Measurements from ENCODE around the gene FAM151A.

The FAM151A gene

DNA sequence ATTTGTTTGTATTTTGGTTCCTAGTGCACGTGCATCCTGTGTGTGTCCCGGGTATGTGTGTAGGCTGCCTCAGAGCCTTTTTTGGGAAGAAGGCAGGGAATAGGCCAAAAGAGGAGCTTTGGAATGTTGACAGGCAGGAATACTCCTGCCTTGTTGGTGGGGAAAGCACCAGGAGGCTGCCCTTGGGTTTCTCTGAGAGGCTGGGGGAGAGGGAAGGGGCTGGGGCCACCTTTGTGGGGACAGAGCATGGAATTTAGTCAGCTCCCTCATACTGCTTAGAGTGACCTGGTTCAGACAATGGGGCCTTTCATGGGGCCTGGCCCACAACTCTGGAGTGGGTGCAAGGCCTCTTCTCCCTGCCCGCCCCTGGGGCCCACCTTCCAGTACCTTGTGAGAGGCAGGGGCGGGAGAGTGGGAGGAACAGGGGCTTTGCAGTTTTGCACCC is 44.0 kb downstream of the FAM151A start:
- no peak for DNase-seq (ENCODE audit: low read depth)

DNA sequence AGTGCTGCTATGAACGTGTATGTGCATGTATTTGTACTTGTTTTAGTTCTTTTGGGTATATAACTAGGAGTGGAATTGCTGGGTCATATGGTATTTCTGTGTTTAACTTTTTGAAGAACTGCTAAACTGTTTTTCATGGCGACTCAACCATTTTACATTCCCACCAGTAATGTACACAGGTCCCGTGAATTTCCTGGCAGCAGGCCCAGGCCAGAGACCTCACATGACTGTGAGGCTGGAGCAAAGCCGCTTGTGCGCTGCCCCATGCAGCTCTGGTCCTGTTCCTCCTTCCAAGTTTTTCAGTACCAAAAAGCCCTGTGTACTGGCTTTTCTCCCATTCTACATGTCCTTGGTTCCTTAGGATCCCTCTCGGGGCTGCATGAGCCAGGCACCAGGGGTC is 45.7 kb downstream of the FAM151A start:
- no peak for DNase-seq (ENCODE audit: low read depth)

DNA sequence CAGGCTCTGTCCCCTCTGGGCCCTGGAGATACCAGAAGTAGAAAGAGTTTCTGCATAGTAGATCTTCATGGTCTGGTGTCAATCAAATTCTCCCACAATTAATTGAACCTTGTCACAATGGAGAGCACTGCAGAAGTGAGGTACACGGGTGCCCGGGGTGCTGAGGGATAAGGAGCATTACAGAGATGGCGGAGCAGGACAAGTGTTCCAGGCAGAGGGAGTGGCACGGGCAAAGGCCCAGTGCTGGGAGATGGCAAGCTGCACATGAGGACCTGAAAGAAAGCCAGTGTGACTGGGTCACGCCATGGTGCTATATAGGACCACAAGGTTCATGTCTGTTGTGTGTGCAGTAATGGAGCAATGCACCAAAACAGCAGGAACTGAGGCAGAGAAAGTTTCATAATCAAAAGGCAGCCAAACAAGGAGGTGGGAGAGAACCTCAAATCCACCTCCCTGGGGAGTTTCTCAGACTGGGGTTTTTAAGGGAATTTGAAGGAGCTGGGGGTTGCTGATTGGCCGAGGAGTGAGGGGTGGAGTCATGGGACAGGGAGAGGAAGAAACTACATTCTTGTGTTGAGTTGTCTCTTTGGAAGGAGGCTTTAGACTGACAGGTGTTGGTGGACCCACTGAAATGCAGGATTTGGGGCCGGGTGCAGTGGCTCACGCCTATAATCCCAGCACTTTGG is 47.6 kb downstream of the FAM151A start:
- DNase-seq (ENCODE audit: low read depth) = no peak

DNA sequence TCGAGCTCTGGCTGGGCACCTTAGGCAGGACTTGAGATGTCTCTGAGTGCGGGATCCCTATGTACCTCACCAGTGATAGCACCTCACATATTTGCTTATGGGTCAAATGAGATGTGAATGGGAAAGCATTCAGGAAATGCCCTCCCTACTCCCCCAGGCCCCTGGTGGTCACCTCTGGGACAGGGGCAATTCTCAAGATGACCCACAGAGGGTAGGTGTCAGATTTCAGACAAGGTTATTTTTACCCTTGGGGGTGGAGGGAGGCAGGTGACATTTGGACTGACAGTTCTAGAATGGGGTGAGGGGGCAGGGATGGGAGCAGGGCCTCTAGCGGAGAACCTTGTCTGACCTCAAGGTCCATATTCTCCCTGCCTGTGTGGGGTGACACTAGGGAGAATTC is 48.2 kb downstream of the FAM151A start:
- no peak for DNase-seq (ENCODE audit: low read depth)

DNA sequence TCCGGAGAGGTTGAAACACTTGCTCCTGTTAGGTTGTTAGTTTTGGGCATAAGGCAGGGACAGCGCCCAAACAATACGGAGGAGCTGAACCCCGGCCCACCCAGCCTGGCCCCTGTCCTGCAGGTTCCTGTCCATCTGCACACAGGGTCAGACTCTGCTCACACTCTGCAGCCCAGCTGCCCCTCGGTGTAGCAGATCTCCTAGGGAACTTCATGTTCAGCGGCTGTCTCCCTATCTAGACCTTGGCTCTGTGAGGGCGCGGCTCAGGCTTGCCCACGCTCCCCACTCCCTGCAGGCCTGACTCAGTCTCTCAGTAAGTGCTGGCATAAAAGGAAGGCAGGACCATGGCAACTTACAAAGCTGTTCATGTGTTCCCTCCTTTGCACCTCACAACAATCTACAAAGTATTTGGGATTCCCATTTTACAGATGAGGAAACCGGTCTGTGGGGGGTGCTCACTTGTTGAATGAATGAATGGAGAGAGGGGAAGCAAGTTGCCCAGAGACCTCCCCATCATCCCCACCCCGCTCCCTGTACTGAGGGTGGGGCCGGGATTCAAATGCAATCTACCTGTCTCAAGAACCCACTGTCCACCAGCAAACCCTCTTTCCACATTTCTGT is 49.1 kb downstream of the FAM151A start:
- DNase-seq (ENCODE audit: low read depth) = no peak

DNA sequence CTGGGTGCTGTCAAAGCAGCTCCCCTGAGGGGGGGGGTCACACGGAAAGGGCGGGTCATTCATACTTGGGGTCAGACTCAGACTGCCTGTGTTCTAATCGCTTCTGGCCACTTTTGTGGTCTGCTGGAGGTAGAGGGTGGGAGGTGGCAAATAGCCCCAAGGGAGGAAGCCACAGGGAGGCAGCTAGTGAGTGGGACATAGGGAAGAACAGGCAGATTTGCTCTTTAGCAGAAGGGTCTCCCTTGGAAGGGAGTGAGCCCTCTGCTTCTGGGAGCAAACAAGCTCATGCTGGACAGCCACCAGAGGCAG is 50.8 kb downstream of the FAM151A start:
- DNase-seq (ENCODE audit: low read depth) = no peak

DNA sequence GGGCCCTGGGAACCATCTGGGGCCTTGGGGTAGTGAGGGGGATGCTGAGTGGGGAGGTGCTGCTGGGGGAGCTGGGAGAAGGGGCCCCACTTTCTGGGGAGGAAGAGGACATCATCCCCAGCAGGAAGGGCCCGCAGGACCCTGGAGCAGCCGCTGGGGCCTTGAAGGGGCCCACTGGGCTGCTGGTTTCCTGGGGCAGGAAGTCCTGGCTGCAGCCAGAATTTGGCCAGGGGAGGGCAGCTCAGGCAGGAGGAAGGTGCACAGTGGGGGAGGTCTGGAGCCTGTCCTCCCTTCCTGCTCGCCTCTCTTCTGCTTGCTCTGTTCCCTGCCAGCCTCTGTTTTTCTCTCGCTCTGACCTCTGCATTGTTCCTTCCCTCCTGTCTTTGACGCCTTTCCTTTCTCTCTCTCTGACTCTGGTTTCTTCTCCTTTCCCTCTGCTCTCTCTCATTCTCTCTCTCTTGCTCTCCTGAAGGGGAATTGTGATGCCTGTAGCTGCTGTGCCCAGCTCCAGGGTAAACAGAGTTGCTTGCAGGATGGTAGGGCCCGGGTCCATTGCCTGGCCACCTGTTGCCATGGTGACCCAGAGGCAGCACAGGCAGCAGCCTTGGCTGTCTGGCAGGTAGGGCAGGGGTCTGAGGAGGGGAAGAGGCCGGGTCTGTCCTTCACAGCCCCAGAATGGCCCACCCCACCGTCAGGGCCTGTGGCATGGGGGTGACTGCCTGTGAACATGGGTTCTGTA is 51.4 kb downstream of the FAM151A start:
- no peak for DNase-seq (ENCODE audit: low read depth)

DNA sequence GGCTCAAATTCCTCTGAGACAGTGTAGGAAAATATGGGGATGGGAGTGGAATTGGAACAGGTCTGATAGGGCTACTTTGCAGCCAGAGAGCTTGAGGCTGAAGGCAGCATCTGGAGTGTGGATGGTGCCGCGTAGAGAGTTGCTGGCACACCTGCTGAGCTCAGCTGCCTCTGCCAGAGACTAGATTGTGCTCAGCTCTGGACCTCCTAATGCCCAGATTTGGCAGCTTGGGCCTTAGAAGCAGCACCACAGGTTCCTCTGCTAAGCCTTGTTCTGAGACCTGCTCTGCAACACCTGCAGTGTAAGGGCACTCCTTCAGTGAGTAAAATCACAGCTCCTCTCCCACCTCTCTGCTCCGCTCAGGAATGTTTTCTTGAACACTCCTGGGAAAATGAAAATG is 52.0 kb downstream of the FAM151A start:
- DNase-seq (ENCODE audit: low read depth) = no peak

DNA sequence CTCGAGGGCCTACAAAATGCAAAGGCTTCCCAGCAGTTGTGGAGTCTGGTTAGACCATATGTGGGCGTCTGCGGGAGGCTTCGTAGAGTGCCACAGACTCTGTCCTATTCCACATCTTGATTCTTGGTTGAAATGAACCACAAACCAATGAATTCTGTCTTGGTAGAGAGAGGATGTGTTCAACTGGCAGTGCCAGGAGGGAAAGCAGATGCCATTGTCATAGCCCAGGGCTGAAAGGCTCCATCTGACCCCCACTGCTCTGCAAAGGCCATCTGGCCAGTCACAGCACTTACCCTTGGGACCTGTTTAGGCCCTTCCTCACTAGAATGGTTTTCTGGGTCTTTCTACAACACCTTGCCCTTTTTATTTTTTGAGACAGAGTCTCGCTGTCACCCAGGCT is 53.2 kb downstream of the FAM151A start:
- no peak for DNase-seq (ENCODE audit: low read depth)

DNA sequence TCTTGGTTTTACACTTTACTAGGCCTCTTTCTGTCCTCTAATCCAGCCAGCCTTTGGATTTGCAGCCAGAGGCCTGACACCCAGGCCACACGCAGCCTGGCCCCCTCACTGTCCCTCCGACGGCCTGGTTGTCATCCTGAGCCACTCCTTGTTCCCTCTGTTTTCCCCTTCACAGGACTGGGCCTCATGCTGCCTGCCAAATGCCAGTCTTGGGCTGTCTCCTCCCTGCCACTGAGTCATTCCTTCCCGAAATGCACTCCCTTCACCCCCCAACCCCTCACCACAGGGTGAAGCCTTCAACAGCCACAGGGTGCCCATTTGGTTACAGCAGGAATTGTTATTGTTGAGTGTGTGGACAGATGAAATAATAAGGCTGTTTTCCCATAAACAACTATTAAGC is 54.0 kb downstream of the FAM151A start:
- no peak for DNase-seq (ENCODE audit: low read depth)

DNA sequence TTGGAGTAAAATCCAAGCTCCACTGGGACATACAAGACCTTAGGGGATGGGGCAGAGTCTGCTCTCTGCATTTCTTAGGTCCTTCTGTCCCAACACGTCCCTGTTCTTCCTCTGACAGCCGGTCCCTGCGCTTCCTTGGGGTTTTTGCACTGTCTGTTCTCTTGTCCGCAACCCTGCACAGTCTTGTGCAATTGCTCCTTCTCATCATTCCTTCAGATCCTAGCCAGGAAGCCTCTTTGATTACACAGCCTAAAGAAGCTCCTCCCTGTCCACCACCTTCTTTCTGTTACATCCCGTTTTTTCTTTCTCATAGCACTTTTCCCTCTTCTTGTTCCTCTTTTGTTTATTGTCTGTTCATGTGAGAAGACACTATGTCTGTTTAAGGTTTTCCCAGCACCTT is 55.4 kb downstream of the FAM151A start:
- no peak for DNase-seq (ENCODE audit: low read depth)

DNA sequence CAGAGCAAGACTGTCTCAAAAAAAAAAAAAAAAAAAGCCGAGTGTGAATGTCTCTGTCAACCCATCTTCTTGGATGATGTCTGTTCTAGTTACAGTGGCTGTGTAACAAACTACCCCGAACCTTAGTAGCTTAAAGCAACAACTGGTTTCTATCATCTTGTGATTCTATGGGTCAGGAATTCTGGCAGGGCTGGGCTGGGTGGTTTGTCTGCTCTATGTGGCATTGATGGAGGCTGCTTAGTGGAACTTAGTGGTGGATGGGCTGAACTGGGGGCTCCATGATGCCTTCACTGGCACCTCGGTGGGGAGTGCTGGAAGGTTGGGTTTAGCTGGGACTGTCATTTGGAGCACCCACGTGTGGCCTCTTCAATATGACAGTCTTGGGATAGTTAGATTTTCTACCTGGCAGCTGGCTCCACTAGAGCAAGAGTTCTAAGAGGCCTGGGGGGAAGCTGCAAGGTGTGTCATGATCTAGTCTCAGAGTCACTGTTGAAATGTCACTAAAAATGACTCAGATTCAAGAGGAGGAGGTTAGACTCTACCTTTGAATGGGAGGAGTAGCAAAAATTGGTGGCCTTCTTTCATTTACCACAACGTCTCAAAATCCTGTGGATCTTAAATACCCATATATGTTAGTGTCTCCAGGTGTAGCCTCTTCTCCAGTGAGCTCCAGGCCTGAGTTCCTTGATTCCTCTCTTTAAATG is 56.7 kb downstream of the FAM151A start:
- no peak for DNase-seq (ENCODE audit: low read depth)

DNA sequence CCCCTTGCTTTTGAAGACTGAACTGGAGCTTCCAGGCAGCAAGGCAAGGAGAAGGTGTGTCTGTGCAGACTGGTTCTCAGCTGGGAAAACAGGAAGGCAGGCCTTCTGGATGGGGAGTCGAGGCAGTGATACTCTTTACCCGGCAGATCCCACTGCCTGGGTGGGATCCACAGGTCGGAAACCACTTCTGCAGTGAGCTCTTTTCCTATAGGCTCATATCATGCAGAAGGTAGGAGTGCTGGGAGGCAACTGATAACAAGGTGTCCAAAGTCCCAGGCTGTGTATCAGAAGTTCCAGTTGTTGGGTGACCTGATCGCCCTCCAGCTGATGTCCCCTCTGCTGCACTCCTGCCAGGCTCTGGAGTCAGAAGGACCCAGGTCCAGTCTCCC is 58.2 kb downstream of the FAM151A start:
- no peak for DNase-seq (ENCODE audit: low read depth)

DNA sequence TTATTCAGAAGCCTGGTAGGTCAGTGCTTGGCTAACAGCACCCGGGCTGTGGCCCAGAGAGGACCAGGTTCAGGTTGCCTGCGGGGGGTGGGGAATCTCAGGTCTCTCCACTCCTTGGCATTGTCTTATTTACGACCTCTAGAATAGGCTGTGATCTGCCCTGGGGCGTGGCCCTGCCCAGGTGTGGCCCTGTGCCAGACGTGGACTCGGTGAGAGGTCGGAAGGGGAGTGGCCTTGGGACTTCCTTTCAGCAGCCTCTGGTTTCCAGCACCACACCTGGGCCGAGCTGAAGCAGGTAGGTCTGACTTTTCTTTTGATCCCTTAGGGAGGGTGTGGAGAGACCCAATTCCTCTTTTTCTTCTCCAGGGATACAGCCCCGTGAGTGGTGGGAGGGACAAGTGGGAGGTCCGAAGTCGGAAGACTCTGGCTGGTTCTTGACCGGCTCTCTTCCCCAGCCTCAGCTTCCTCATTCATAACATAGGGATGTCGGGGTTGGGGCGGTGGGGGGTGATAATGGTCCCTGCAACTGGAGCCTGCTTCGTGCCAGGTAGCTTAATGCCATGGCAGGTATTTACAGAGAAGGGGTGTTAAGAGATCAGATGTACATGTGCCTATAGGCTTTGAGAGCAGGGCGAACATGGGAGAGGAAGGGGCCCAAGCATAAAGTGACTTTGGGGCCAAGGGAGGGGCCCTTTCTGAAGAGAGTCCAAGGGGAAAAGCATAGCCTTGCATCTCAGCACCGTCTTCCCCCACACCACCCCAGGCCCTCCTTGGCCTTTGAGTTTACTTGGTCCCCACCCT is 58.8 kb downstream of the FAM151A start:
- DNase-seq (ENCODE audit: low read depth) = no peak

DNA sequence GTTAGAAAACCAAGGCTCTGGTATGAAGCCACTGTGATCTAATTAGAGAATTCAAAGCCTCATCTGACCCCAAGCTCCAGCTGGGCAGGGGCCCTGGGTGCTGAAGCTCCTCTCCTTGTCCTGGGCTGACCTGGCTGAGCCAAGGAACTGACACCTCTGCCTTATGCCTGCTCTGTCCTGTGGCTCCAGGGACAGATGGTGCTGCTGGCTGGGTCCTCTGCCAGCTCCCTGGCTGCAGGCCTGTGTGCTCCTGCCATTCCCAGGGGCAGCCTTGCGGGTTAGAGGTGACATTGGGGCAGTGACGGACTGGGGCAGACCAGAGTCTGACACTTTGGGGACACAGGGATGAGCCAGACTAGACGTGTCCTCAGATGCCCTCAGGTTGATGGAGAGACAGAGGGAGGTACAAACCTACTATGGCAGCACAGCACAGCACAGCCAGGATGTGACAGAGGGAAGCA is 63.5 kb downstream of the FAM151A start:
- DNase-seq (ENCODE audit: low read depth) = no peak

Data from stimulated activated CD8-positive, alpha-beta memory T cell treated with anti-CD3 and anti-CD28 coated beads, Interleukin-12 subunit alpha, Interleukin-12 subunit beta, amount 100 ng/mL, for 1 hour (primary cell).